RWPE1 (cell line): ENCODE measurements around the gene CD79A.

Experiments
- CTCF ChIA-PET: fragments of 350-600 bp; sonication (Branson Sonifier 250); formaldehyde crosslinking; extraction: SDS; loops from one replicate; lab custom pipeline; 2021; lab: Yijun Ruan, JAX
- POLR2A ChIA-PET: fragments of 400-600 bp; formaldehyde crosslinking; extraction: SDS; loops from one replicate; lab custom pipeline; 2020; ENCODE audit warnings: antibody characterized with exemption; ENCODE audit not compliant: low non-redundant PET; lab: Yijun Ruan, JAX
- DNase-seq: peaks from one replicate; pipeline ENCODE4 v3.0.0; 2012; ENCODE audit warnings: low spot score
- H3K27ac ChIP-seq: fragments of 450-650 bp; 2 replicates; pipeline ENCODE4 v1.5.1; 2017
- TF ChIP-seq, protein P1 (sequence below): fragments of 450-650 bp; conservative IDR thresholded peaks from 2 replicates; pipeline ENCODE4 v1.5.1; 2017; ENCODE audit warnings: low read depth, mild to moderate bottlenecking

The CD79A gene

DNA sequence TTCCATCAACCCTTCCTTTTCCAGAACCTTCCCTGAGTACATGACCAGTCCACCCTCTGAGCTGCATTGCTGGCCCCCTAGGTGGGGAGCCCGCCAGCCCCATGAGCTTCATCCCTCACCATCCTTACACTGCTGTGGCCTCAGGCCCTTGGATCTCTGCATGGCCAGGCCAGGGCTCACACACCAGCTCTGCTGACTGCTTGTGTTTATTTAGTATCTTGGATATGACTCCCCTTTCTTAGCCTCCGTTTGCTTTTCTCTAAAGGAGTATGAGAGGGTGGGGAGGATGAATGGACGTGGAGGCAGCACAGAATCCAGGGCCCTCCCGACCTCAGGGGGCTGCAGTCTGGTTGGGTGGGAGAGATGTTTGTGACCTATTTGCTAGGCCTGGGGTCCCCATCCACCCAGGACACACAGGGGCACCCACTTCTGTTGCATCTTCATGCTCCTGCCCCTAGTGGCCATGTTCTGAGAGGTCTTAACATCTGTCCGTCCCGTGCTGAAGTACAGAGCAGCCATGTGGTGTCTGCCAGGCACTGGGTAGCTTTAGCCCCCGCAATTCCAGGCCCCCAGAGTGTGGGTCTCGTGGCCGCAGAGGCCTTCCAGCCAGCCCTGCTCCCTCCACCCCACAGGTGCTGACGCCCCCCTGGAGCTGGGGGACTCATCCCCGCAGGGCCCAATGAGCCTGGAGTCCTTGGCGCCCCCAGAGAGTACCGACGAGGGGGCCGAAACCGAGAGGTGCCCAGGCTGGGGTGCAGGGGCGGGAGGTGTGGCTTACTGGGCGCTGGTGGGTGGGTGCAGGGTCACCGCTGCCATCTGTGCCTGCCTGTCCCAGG, 18.9 kb downstream of the CD79A start:
- ChIA-PET CTCF (interaction anchor here (1.0 kb wide), 1 partner anchor 9 kb away, joined by 5 read pairs; no protein-coding TSS in a partner anchor), POLR2A (interaction anchor here (0.6 kb wide), 1 partner anchor 1859 kb away, joined by 3 read pairs; the partner anchor contains the start of gene SMG9)
- DNase-seq = no peak
- H3K27ac ChIP-seq = peak overlapping the region; percentile 4
- TF ChIP-seq, protein P1, sequence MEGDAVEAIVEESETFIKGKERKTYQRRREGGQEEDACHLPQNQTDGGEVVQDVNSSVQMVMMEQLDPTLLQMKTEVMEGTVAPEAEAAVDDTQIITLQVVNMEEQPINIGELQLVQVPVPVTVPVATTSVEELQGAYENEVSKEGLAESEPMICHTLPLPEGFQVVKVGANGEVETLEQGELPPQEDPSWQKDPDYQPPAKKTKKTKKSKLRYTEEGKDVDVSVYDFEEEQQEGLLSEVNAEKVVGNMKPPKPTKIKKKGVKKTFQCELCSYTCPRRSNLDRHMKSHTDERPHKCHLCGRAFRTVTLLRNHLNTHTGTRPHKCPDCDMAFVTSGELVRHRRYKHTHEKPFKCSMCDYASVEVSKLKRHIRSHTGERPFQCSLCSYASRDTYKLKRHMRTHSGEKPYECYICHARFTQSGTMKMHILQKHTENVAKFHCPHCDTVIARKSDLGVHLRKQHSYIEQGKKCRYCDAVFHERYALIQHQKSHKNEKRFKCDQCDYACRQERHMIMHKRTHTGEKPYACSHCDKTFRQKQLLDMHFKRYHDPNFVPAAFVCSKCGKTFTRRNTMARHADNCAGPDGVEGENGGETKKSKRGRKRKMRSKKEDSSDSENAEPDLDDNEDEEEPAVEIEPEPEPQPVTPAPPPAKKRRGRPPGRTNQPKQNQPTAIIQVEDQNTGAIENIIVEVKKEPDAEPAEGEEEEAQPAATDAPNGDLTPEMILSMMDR = peak; percentile 18; the same call in 1 of the 2 replicates

DNA sequence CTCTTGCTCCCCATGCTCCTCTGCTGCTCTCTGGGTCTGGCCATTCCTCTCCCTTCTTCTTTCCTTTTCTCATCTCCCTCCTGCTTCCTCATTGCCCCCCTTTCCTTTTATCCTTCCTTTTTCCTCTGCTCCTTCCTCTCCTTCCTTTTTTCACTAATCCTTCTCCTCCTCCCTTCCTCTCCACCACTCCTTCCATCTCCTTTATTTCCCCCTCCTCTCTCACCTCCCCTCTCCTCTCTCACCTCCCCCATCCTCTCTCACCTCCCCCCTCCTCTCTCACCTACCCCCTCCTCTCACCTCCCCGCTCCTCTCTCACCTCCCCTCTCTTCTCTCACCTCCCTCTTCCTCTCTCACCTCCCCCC, 19.5 kb downstream of the CD79A start:
- TF ChIP-seq, protein P1 = no peak
- no peak for DNase-seq
- no peak overlapping the region for H3K27ac ChIP-seq
- ChIA-PET POLR2A (no interaction called here), CTCF (no interaction called here)

DNA sequence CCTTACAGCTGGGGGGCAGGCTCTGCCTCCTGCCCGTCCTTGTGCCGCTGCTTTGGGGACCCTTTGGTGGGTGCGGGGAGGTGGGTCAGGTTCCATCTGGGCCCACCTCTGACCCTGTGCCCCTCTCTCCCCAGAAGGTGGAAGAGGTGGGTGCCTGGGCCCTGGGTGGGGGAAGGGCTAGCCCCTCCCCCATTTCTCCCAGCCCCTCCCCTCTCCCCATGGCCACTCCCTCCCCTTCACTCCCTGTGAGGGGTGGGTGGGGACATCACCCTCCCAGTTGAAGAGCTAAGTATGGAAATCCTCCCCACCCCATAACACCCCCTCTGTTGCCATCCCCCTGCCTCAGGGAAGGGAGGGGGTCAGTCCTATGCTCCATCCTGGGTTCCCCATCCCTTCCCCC, 20.1 kb downstream of the CD79A start:
- no peak for DNase-seq
- TF ChIP-seq, protein P1 = no peak
- ChIA-PET POLR2A (no interaction called here), CTCF (no interaction called here)
- H3K27ac ChIP-seq = no peak overlapping the region

DNA sequence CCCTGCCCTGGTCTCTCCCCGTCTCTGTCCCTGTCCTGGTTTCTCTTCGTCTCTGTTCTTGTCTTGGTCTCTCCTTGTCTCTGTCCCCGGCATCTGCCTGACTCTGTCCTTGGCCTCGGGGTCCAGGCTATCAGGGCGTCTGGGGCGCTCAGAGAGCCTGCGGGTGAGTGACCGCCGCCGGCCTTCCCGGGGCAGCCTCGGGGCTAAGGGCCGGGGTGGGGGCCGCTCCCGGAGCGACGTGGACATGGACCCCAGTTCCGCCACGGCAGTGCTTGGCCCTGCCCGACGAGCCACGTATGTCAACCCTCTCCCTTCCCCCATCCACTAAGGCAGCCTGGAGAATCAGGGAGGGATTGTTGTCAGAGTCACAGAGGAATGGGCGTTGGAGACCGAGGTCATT, 20.7 kb downstream of the CD79A start:
- POLR2A ChIA-PET = no interaction called here
- H3K27ac ChIP-seq = peak overlapping the region; percentile 27; the same call in 1 of the 2 replicates
- CTCF ChIA-PET = no interaction called here
- TF ChIP-seq, protein P1 = no peak
- DNase-seq = no peak

DNA sequence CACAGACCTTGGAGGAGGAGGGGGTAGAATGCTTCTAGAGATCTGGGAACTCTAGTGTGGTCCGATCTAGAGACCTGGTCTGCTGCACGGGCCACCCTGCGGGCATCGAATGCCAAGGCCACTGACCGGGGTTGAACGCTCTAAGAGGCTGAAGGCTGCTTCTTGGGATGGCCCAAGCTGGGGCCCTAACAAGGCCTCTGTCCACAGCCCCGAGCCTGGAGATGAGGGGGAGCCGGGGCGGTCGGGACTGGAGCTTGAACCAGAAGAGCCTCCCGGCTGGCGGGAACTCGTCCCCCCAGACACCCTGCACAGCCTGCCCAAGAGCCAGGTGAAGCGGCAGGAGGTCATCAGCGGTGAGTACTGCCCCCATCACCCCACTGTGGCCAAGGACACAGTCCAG, 21.2 kb downstream of the CD79A start:
- ChIA-PET CTCF (no interaction called here), POLR2A (interaction anchor here (0.7 kb wide), 1 partner anchor 1629 kb away, joined by 3 read pairs; no protein-coding TSS in a partner anchor)
- no peak for DNase-seq
- TF ChIP-seq, protein P1 = no peak
- H3K27ac ChIP-seq = peak overlapping the region; percentile 27; the same call in 1 of the 2 replicates

DNA sequence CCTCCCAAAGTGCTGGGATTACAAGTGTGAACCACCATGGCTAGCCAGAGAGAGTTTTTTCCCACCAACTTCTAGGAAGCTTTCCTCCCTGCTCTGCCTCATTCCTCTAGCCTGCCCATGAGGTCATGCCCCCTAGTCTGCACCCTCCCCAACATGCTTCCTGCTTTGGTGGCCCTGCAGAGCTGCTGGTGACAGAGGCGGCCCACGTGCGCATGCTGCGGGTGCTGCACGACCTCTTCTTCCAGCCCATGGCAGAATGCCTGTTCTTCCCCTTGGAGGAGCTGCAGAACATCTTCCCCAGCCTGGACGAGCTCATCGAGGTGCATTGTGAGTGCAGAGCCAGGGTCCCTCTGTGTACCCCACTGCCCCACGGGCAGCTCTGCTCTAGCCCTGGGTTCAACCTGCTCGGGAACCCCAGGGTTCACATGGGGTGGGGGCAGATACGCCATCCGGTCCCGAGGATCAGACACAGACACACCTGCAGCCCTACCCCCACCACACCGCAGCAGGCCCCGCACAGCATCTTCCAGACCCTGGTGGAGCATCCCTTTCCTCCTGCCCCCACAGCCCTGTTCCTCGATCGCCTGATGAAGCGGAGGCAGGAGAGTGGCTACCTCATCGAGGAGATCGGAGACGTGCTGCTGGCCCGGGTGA, 24.8 kb downstream of the CD79A start:
- TF ChIP-seq, protein P1 = no peak
- CTCF ChIA-PET = interaction anchor here (0.7 to 1.6 kb wide), 2 partner anchors 9 to 28 kb away, joined by 3 to 7 read pairs; no protein-coding TSS in a partner anchor
- POLR2A ChIA-PET = no interaction called here
- no peak overlapping the region for H3K27ac ChIP-seq
- DNase-seq = no peak
